Measurements from ENCODE around the gene C10orf88.

Gene C10orf88, protein sequence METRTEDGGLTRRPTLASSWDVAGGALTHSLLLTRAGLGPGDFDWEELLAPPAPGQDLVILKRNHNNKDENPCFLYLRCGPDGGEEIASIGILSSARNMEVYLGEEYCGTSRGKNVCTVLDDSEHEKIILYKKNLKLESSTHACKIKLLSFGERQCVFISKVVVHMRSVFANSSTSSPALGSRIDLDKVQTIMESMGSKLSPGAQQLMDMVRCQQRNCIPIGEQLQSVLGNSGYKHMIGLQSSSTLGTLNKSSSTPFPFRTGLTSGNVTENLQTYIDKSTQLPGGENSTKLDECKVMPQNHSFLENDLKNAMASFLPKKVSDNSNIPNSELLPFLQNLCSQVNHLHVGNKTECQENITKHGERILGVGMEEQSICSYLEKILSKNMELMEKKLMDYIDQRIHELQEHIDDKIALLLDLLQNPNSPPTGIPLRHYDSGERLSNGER

DNA sequence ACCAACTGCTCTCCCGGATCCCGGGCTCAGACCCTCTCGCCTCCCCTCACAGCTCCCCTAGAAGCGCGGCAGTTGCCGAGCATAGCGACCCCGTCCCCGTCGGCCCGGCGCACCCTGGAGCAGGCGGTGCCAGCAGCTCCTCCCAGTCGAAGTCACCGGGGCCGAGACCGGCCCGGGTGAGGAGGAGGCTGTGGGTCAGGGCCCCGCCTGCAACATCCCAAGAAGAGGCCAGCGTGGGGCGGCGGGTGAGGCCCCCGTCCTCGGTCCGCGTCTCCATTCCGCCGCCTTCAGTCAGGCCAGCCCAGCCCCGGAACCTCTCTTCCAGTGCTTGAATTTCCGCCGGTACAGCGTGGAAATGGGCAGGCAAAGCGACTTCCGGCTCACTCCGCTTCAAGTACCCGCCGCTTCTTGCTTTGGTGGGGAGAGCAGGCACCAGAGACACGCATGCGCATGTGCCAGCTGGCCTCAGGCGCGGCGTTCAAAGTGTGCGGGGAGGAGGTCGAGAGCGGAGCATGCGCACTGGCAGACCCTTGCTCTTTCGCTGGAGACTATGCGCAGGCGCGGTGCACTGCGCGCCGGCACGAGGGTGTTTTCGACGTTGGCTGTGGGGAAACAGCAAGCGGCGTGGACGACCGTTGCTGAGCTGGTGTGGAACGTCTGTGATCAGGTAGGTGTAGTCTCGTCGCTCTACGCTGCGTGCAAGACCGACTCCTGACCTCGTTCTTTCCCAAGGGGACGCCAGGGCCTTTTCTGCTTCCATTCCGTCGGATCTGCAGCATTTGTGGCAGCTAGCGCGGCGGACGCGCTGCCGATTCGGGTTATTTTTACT, at the start of gene C10orf88:
Gene C10orf88, minus strand, starts transcription at position 326 of the 829 bp plus-strand sequence. Its CDS starts 49 bp downstream, at position 277.
- peak; percentile 90 for FAIRE-seq

DNA sequence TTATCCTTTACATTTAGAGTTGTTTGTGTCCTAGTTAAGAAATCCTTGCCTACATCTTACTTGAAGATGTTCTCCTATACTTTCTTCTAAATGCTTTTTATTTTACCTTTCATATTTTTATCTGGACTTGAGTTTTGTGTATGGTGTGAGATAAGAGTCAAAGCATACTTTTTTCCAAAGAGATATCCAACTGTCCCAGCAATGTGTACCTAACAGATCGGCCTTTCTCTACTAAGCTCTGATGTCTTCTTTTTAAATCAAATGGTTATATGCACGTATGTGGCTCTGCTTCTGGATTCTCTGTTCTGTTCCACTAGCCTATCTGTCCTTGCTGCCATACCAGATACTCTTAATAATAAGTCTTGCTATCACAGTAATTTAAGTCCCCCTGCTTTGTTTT, 47.3 kb upstream of the C10orf88 start:
- FAIRE-seq = no peak

GRCh38 chr10:123000155-123000554, 46.1 kb upstream of the C10orf88 start:
- FAIRE-seq = no peak

DNA sequence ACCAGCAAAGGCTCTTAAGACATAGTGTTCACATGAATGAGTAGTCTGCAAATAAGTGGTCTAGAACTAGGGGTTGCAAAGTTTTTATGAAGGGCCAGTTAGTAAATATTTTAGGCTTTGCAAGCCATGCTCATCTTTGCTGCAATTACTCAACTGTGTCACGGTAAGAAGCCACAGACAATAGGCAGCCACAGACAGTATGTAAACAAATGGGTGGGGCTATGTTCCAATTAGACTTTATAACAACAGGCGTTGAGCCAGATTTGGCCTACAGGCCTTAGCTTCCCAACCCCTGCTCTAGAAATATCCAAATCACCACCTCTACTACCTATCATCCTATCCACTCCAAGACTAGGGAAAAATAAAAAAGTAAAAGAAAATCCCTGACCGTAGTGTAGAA, 45.3 kb upstream of the C10orf88 start:
- no peak for FAIRE-seq

DNA sequence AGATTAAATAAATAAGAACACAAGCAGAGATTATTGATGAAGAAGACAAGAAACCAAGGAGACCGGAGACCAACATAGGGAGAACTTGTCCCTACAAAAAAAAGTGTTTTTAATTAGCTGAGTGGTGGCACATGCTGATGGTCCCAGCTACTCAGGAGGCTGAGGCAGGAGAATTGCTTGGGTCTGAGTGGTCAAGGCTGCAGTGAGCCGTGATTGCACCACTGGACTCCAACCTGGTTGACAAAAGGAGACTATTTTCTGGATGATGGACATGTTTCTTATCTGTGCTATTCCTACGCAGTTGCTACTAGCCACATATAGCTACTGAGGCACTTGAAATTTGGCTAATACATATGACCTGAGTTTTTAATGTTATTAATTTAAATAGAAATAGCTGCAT, 44.9 kb upstream of the C10orf88 start:
- no peak for FAIRE-seq

DNA sequence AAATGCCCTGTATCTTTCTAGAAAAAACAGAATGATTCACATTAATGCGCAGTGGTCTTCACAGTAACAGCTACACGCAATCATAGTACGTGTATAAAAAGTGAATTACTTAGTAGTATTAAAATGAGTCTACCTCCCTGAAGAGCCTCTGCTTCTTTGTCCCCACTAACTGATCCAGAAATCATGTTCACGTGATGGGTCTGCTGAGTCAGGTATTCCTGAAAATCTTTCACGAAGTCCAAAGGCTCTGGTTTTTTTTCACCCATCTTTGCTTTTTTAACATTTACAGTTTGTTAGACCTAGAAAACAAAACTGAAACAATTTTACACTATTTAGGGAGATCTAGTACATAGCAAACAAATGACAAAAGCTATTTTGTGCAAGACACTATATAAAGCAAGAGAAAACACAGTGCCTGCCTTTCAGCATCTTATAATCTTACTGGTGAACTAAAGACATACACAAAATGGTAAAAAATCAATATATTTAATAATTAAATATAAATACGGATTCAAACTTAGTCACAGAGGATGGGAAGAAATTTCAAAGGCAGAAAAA, 44.4 kb upstream of the C10orf88 start:
- FAIRE-seq = no peak

DNA sequence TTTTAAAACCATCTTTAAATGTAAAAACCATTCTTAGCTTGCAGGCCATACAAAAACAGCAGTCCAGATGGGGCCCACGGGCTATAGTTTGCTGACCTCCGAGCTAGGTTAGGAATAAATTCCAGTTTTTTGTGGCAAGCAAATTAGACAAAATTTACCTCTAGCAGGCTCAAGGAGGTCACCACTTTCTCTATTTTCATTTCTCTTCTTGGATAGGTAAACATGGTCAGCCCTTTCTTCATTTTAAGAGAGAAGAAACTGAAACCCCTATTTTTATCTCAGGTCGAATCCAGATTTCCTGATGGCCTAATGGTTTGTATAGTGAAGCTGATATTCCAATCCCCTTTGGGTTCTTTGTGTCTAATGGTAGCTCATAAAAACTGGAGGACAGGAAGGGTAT, 43.8 kb upstream of the C10orf88 start:
- no peak for FAIRE-seq

DNA sequence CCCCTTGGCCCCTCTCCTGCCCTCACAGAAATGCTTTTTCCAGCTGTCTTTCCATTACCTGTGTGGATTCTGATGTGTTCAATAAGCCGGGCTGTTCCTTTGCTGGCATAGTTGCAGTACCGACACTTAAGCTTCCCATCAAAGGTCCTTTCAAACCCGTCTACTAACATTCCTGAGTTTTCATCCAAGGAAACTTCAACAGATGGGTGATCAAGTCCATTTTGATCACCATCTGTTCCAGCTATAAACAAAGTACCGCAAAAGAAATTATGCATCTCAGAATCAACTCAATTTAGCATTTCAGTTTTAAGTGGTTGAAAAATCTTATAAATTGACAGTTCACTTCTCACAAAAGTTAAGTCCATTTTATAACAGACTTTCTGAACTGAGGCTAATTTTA, 41.9 kb upstream of the C10orf88 start:
- FAIRE-seq = no peak

DNA sequence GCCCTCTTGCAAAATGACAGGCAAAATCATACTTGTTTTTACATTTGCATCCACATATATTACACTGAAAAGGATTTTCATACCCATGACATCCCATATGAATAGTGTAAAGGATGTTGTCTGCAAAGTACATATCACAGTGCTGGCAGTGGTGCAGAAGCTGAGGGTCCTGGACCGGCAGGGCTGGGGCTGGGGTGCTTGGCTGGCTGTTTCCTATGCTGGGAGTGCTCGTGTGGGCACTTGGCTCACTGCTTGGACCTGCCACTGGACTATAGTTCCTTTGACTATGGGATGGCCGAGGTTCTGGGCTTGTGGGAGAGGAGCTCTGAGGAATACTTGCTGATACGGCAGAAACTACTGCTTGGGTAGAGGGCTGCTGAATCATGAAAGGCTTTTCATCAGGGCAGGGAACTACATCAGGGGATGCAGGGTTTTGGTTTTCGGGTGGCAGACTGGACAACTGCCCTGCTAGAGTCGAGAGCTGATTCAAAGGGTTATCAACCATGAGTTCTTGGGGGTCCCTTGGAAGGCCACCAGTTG, 39.8 kb upstream of the C10orf88 start:
- no peak for FAIRE-seq

DNA sequence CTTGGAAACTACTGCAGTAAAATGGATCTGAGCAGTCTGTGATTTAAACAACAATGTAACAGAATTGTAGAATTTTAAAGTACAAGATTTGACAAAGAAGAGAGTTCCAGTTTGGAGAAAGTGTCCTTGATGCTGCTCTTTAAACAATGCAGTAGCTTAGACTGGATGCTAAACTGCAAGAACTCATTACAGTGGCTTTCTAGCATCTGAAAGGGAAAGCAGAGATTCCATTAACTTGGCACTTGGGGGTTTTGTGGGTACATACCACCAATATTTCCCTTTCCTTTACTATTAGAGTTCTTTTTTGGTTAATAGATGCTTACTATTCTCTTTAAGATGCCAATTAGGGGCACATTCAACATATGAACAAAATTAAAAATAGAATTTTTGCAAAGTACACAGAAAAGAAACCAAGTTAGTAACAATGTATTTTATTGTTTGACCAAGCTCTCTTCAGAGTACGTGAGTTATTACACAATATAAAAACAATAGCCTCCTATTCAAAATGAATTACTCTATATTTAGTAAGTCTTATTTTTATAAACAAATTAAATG, 38.1 kb upstream of the C10orf88 start:
- no peak for FAIRE-seq

DNA sequence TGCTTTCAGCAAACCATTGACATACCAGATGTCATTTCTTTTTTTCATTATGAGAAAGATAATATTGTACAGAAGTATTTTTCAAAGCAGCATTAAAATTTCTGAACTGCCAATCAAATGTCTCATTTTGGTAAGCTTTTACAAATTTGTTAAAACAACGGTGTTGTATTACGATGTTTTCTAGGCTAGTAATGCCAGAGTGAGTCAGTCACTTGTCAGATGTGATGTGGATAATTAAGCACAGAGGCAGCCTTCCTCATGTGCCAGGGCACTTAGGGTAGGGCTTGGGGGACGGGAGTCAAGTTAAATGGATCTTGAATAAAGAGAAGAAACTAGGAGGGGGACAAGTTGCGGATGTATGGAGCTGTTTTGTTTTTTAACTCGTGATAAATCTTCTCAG, 36.3 kb upstream of the C10orf88 start:
- no peak for FAIRE-seq

GRCh38 chr10:122988501-122988900, 34.5 kb upstream of the C10orf88 start:
- no peak for FAIRE-seq

- FAIRE-seq = no peak
Measured at GRCh38 chr10:122986335-122986734, 32.3 kb upstream of the C10orf88 start.

GRCh38 chr10:122984708-122985107, 30.7 kb upstream of the C10orf88 start:
- no peak for FAIRE-seq

DNA sequence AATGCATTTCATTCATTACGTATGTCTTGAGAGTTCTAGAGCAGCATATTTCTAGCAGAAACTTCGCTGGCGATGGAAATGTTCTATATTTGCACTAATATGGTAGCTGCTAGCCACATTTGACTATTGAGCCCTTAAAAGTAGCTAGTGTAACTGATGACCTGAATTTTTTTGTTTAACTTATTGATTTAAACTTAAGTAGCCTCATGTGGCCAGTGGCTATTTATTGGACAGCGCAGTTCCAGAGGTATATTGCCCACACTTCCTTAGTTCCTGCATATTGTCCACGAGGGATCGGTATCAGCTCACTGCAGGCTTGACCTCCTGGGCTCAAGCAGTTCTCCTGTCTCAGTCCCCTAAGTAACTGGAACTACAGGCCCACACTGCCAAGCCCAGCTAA, 29.9 kb upstream of the C10orf88 start:
- no peak for FAIRE-seq

DNA sequence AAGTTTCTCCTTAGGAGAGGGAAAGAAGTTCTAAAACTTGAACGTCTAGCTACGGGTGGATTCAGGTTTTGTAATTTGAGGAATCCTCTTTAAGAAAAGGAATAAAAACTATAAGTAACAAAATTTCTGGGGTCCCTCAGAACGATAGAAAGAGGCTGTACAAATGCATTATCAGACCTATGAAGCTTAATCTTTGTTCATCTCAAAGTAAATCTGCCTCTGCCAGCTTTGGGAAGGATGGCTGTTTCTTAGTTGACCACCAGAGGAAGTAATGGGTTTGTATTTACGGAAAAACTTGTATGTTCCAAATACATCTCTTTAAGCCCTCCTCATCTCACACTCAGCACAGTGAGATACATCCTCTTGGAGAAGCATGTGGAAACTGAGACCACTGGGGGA, 27.0 kb upstream of the C10orf88 start:
- peak; percentile 49 for FAIRE-seq

DNA sequence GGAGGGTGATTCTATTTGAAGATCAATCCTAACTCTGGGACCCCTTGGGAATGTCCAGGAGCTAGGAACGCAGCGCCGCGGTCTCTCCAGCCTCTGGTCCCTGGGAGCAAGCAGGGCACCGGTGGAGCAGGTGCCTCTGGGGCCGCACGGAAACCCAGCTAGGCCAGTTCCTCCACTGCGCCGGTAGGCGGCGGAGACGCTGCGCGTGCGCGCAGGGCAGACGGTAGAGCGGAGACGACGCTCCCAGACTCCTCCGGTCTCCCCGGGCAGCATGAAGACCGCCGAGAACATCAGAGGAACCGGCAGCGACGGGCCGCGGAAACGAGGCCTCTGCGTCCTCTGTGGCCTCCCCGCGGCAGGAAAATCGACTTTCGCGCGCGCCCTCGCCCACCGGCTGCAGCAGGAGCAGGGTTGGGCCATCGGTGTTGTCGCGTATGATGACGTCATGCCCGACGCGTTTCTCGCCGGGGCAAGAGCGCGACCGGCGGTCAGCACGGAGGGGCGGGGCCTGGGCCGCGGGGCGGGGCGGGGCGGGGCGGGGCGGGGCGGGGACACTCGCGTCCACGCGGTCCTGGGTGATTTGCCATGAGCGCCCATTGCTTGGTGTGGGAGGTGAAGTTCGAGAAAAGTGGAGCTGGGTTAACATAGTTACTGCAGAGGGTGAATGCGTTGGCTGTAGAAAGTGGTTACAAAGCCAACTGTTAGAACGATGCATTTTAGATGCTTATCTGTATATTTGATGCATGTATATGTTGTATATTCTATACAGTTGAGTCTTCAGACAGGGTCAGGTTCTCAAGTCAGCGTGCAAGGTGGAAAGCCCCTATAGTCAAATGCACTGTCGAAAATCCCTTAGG, 26.4 kb upstream of the C10orf88 start, which contains the start of gene PSTK:
Gene PSTK, plus strand, starts transcription at position 193 of the 857 bp plus-strand sequence. Its CDS starts 79 bp downstream, at position 272.
- no peak for FAIRE-seq

DNA sequence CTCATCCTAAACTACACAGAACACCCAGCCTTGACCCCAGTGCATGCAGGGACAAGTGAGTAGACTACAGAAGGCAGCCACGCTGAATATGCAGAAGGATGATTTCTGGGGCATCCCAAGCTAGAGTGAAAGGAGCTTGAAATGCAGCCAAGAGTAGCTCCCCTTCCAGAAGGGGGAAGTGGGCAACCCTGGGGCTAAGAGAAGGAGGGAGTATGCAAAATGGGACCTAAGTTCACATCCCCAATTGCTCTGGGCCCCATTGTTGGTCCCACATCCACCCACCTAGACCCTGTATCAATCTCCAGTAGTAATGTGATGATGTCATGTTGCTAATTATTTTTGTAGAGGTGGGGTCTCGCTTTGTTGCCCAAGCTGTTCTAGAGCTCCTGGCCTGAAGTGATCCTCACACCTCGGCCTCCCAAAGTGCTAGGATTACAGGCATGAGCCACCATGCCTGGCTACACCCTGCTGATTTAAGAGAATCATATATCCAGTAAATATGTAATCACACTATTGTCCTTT, 20.6 kb upstream of the C10orf88 start:
- no peak for FAIRE-seq

GRCh38 chr10:122974023-122974422, 20.0 kb upstream of the C10orf88 start:
- no peak for FAIRE-seq

DNA sequence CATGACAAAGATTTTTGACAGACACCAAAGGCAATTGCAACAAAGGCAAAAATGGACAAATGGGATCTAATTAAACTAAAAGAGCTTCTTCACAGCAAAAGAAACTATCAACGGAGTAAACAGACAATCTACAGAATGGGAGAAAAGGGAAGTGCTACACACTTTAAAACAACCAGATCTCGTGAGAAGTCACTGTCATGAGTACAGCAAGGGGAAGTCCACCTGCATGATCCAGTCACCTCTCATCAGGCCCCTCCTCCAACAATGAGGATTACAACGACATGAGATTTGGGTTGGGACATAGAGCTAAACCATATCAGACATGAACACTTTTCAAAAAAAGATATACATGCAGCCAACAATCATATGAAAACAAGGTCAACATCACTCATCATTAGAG, 14.7 kb upstream of the C10orf88 start:
- FAIRE-seq = no peak

DNA sequence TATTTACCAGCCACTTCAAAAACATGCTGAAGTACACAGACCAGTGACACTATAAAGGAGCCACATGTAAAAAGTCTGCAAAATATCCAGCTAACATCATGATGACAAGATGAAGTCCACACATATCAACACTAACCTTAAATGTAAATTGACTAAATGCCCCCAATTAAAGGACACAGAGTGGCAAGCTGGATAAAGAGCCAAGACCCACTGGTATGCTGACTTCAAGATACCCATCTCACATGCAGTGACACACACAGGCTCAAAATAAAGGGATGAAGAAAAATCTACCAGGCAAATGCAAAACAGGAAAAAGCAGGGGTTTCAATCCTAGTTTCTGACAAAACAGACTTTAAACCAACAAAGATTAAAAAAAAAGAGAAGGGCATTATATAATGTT, 12.9 kb upstream of the C10orf88 start:
- FAIRE-seq = no peak

GRCh38 chr10:122962405-122962804, 8.4 kb upstream of the C10orf88 start:
- FAIRE-seq = no peak
